ENCODE data around the gene XPNPEP1.

Gene XPNPEP1

DNA sequence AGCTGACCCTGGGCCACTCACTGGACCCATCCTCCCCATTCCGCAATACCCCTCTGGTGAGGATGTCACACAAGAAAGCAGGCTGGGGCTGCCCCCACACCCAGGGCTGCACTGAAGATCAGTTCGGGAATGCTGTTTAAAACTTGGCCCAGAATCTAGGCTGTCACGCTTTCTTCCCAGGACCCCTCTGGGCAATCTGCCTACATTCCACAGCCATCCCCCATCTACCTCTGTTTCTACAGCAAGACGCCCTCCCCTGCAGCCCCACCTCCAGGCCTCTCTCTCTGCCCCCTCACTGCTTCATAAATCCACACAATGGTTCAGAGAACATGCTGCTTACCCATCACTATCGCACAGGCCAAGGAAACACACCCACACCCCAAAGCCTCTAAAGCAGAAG is 36.1 kb downstream of the XPNPEP1 start:
- DNase-seq (ENCODE audit: insufficient read length, low spot score) (no peak), FAIRE-seq (no peak)
- TF ChIP-seq, protein P1, sequence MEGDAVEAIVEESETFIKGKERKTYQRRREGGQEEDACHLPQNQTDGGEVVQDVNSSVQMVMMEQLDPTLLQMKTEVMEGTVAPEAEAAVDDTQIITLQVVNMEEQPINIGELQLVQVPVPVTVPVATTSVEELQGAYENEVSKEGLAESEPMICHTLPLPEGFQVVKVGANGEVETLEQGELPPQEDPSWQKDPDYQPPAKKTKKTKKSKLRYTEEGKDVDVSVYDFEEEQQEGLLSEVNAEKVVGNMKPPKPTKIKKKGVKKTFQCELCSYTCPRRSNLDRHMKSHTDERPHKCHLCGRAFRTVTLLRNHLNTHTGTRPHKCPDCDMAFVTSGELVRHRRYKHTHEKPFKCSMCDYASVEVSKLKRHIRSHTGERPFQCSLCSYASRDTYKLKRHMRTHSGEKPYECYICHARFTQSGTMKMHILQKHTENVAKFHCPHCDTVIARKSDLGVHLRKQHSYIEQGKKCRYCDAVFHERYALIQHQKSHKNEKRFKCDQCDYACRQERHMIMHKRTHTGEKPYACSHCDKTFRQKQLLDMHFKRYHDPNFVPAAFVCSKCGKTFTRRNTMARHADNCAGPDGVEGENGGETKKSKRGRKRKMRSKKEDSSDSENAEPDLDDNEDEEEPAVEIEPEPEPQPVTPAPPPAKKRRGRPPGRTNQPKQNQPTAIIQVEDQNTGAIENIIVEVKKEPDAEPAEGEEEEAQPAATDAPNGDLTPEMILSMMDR (IDR thresholded peaks at IDR 0.05; ENCODE audit: insufficient read depth, missing control alignments), result no peak

DNA sequence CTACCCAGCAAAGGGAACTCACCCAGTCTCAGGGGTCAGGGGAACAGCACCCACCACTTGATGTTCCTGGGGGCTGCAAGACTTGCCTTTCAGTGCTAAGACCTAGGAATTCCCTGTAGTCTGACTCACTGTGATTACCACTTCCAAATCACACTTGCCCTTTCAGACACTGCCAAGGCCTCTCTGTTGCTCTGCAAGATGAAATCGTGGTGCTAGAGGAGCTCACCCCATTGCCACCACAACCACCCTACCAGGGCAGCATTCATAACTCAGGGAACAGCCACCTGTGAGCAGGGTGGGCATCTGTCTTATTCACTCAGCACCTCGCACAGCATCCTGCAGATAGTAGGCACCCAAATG is 36.5 kb downstream of the XPNPEP1 start:
- DNase-seq (ENCODE audit: insufficient read length, low spot score), result no peak
- TF ChIP-seq, protein P1 (IDR thresholded peaks at IDR 0.05; ENCODE audit: insufficient read depth, missing control alignments), result no peak

DNA sequence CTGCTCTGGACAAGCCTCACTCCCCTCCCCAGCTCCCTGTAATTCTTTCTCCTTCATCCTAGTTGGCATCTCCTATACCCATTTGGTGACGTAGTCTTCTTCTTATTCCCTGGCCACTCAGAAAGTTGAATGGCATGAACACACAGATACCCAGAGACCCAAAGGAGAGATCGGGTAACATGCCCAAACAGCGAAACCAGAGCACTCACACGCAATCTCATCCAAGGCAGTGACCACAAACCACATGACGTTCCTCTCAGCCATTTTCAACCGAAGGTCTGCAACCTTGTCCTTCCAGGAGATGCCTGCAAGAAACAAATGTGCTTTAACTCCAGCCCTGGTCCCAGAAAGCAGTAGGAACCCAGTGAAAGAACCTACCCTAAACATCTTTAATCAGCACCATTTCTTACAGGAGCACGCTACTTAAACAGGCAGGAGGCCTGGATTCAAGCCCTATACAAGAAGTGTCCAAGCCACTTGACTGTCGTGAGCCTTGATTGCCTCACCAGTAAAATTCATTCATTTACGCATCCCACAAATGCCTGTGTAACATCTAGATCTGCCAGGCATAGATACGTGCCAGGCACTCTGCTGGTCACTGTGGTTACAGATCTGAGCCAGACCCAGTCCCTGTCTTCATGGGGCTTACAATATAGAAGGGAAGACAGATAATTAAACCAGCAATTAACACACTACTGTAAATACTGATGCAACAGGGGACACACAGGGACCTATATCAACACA is 37.1 kb downstream of the XPNPEP1 start:
- TF ChIP-seq, protein P1 (IDR thresholded peaks at IDR 0.05; ENCODE audit: insufficient read depth, missing control alignments), result no peak
- FAIRE-seq (no peak), DNase-seq (ENCODE audit: insufficient read length, low spot score) (no peak)

More for the DNA sequence above, 36.5 kb downstream of the XPNPEP1 start:
- no peak for FAIRE-seq

DNA sequence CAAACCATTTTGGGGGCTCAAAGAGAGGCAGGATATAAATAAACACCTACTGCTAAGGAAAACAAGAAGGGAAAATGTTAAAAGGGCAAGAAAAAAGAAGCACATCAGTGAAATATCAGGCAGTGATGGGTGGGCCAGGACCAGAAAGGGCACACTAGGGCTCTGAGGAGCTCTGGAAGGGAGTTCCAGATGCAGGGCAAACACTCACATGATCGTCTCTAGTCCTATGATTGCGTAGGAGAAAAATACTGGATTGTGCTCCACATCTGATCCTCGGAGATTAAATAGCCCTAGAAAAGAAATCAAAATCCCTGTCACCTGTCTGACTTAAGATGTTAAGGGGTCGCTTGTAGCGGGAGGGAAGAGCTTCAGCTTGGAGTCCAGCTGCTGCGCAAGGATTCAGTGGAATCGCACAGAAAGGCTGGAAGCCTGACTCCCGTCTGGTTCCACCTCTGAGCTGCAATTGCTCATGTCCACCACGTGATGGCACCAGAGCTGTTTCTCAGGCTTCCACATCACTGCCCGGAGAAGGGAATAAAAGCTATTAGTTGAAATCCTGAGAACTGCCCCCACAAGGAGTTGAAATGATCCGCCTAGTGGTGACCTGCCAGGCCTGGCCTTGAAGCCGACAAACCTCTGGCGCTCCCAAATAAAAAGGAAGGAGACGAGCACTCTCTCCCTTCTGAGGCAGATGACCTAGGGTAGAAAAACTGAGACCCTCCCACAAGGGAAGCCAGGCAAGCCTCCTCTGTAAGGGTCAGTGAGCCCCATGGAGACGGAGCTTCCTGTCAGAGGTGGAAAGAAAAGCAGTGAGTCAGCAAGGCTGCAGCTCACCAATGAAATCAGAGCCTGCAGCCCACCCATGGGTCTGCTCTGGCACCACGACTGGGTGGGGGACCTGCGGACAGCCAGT is 39.2 kb downstream of the XPNPEP1 start:
- TF ChIP-seq, protein P1 (IDR thresholded peaks at IDR 0.05; ENCODE audit: insufficient read depth, missing control alignments), result peak; percentile 98
- peak; percentile 37 for DNase-seq (ENCODE audit: insufficient read length, low spot score)
- no peak for FAIRE-seq

DNA sequence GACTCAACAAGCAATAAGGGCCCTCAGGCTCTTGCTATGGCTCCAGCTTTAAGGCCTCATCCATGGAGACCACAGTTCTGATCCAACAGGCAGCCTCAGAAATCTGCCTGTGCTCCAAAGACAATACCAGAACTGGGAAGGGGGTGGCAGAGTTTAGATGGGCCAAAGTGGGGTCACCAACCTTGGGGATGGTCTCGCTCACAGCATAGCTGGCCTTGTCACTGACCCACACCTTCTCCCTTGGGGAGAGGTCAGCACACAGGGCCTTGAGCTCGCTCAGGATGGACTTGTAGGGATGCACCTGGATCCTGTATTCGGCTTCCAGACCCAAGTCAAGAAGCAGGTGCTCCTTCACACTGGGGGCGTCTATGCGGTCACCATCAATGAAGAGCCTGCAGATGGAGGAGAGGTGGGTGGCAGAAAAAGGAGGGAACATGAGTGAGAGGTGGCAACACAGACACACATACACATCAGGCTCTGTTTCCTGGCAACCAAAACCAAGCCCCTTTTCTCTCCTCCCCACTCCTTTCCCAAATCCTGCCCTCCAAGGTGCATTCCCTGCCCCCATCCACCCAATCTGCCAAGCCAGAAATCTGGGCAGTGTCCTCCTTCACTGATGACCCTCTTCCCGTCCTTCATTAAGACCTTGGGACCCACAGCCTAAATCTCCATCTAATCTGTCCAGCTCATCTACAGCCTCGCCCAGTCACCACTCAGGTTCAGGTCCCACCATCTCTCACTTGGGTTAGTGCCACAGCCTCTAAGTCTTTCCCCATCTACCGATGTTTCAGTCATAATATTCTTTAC is 40.9 kb downstream of the XPNPEP1 start:
- FAIRE-seq, result no peak

DNA sequence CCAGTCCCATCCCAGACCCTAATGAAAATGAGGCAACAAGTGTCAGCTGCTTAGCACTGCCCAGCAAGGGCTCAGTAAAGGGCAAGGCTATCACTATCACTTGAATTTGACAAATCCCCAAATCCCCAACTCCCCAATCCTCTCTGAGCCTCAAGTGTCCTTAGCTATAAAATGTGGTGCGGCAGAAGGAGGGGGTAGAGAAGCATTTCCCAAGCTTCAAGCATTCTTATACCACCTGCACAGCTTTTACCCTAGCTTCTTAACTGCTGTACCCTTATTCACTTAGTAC is 41.6 kb downstream of the XPNPEP1 start:
- FAIRE-seq (no peak), DNase-seq (ENCODE audit: insufficient read length, low spot score) (no peak)
- TF ChIP-seq, protein P1 (IDR thresholded peaks at IDR 0.05; ENCODE audit: insufficient read depth, missing control alignments), result no peak

More for the DNA sequence above, 40.9 kb downstream of the XPNPEP1 start:
- TF ChIP-seq, protein P1 (IDR thresholded peaks at IDR 0.05; ENCODE audit: insufficient read depth, missing control alignments), result no peak
- DNase-seq (ENCODE audit: insufficient read length, low spot score), result no peak
